GM12864 (cell line): ENCODE results near the gene TK2.

Experiments
- DNase-seq: peaks from one replicate; pipeline ENCODE4 v3.0.0-alpha.2; 2011; ENCODE audit warnings: low read depth
- H3K4me3 ChIP-seq: 2 replicates; pipeline ENCODE4 v1.5.1; 2011; ENCODE audit warnings: mild to moderate bottlenecking, low read depth, low read length, control low read depth
- CTCF ChIP-seq: IDR thresholded peaks from 2 replicates; pipeline ENCODE4 v1.5.1; 2011; ENCODE audit warnings: low read depth, mild to moderate bottlenecking, moderate library complexity, low read length, control low read depth, inconsistent platforms; ENCODE audit errors: missing control alignments

The TK2 gene

GRCh38 chr16:66544016-66544757, 5.7 kb downstream of the TK2 start:
- DNase-seq = no peak
- TF ChIP-seq CTCF = no peak
- no peak overlapping the region for H3K4me3 ChIP-seq

DNA sequence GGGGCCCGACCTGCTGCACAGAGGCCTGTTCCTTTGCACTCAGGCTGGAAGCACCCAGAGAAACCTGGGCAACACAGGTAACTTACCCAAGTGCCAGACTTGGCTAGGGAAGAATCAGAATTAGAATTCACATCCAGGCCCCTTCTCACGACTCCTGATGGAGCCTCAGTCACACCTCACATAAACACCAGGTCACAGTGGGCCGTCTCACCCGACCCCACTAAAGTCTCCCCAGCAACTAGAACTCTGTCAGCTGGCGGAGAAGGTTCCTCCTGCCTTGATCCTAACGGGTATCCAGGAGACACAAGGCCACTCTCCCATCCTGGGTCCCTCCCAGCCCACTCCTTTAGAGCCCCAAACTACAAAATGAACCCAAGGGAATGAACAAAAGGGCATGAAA, 6.4 kb downstream of the TK2 start:
- no peak for DNase-seq
- TF ChIP-seq CTCF = no peak
- H3K4me3 ChIP-seq = no peak overlapping the region

DNA sequence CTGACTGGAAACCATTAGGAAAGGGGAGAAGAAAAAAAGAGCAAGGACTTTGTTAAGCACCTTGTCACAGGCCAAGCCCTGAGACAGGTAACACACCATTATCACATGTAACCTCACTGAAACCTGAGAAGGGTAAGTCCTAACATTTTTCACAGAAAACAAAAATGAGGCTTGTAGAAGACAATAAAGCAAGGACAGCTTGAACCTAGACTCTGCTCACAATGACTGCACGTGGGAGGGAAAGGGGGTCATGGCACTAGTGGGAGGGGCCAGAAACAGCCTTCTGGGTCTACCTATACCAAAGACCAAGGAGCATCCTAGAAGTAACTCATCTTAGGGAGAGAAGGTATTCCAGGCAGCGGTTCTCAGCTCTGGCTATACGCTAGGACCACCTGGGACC, 7.5 kb downstream of the TK2 start:
- no peak for DNase-seq
- no peak overlapping the region for H3K4me3 ChIP-seq
- TF ChIP-seq CTCF = no peak

- TF ChIP-seq CTCF = no peak
- no peak overlapping the region for H3K4me3 ChIP-seq
- DNase-seq = no peak
Measured at GRCh38 chr16:66541388-66542355, 8.2 kb downstream of the TK2 start.

- TF ChIP-seq CTCF = no peak
- no peak for DNase-seq
- H3K4me3 ChIP-seq = no peak overlapping the region
Measured at GRCh38 chr16:66539623-66540469, 10.1 kb downstream of the TK2 start.

DNA sequence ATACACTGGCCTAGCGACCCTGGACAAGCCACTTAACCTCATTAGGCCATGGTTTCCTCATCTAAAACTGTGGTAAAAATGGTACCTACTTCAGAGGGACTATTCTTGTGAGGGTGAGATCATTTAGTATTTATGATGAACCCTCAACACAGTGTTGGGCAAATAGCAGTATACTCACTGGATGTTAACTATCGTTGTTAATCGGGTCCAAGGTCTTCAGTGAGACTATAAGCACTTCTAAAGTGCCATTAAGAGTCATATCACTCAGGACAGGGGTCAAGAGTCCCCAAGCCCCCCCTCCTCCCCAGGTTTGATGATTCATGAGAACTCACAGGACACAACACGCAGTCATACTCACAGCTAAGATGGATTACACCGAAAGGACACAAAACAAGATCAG, 11.0 kb downstream of the TK2 start:
- TF ChIP-seq CTCF = no peak
- no peak for DNase-seq
- H3K4me3 ChIP-seq = no peak overlapping the region
